WTC11 (cell line): ENCODE data around the gene TCF7L1. TPM values are rescaled to one million over a fixed set of nuclear protein-coding genes. Genes with fewer than 3 reads are reported as not detected.

Source experiments
- ATAC-seq: fragments of 200-7000 bp; cut with Tn5 transposase; 2 replicates; pipeline ENCODE4 v1.10.0; 2021; ENCODE audit warnings: mild to moderate bottlenecking, moderate library complexity
- CTCF ChIA-PET: fragments of 300-600 bp; sonication (Branson Sonifier 250); formaldehyde crosslinking; loops from one replicate; lab custom pipeline; 2021; ENCODE audit warnings: antibody characterized with exemption; lab: Charles Lee
- POLR2A ChIA-PET: fragments of 350-600 bp; sonication (Branson Sonifier 250); formaldehyde crosslinking; loops from one replicate; lab custom pipeline; 2021; ENCODE audit warnings: antibody characterized with exemption; lab: Charles Lee
- DNase-seq: peaks from one replicate; pipeline ENCODE4 v3.0.0; 2021; ENCODE audit warnings: low spot score
- H3K27ac Mint-ChIP-seq: 2 replicates; pipeline ENCODE4 v1.8.0; 2021; ENCODE audit warnings: mixed read lengths
- H3K27me3 Mint-ChIP-seq: 2 replicates; pipeline ENCODE4 v1.8.0; 2021; ENCODE audit warnings: low read depth, mild to moderate bottlenecking, moderate library complexity, mixed read lengths
- H3K36me3 Mint-ChIP-seq: 2 replicates; pipeline ENCODE4 v1.8.0; 2021; ENCODE audit warnings: mixed read lengths
- H3K4me1 Mint-ChIP-seq: 2 replicates; pipeline ENCODE4 v1.8.0; 2022; ENCODE audit warnings: mixed read lengths
- H3K4me3 Mint-ChIP-seq: 2 replicates; pipeline ENCODE4 v1.8.0; 2021; ENCODE audit warnings: mild to moderate bottlenecking, moderate library complexity, mixed read lengths
- H3K9me3 Mint-ChIP-seq: 2 replicates; pipeline ENCODE4 v1.8.0; 2021; ENCODE audit warnings: mixed read lengths
- CBFB ChIP-seq: sonication (generic); formaldehyde crosslinking; IDR thresholded peaks from 2 replicates; pipeline ENCODE4 v1.8.1; 2022; ENCODE audit warnings: mild to moderate bottlenecking, low read depth, missing genetic modification reagents
- EMX1 ChIP-seq: fragments of 250-450 bp; sonication (Bioruptor Pico); IDR thresholded peaks from 2 replicates; pipeline ENCODE4 v1.8.0; 2021; ENCODE audit warnings: mild to moderate bottlenecking
- FOXJ3 ChIP-seq: sonication (generic); formaldehyde crosslinking; IDR thresholded peaks from 2 replicates; pipeline ENCODE4 v1.9.0; 2021; ENCODE audit warnings: missing genetic modification reagents, mild to moderate bottlenecking, borderline replicate concordance
- FOXP1 ChIP-seq: sonication (generic); formaldehyde crosslinking; IDR thresholded peaks from 2 replicates; pipeline ENCODE4 v1.8.0; 2022; ENCODE audit warnings: missing genetic modification reagents, mild to moderate bottlenecking, moderate library complexity, borderline replicate concordance
- JAZF1 ChIP-seq: fragments of 250-450 bp; sonication (Bioruptor Pico); IDR thresholded peaks from 2 replicates; pipeline ENCODE4 v1.9.0; 2021; ENCODE audit warnings: moderate library complexity, mild to moderate bottlenecking, inconsistent platforms
- JUN ChIP-seq: sonication (generic); formaldehyde crosslinking; IDR thresholded peaks from 2 replicates; pipeline ENCODE4 v1.8.0; 2023; ENCODE audit warnings: mild to moderate bottlenecking, missing genetic modification reagents
- MXD4 ChIP-seq: fragments of 250-450 bp; sonication (Bioruptor Pico); IDR thresholded peaks from 2 replicates; pipeline ENCODE4 v1.8.0; 2021; ENCODE audit warnings: mild to moderate bottlenecking, moderate library complexity, borderline replicate concordance
- NFATC4 ChIP-seq: fragments of 250-450 bp; sonication (Bioruptor Pico); IDR thresholded peaks from 2 replicates; pipeline ENCODE4 v1.9.0; 2021; ENCODE audit warnings: mild to moderate bottlenecking
- NR1H2 ChIP-seq: sonication (generic); formaldehyde crosslinking; IDR thresholded peaks from 2 replicates; pipeline ENCODE4 v1.9.0; 2021; ENCODE audit warnings: mild to moderate bottlenecking, moderate library complexity, missing genetic modification reagents
- SMAD4 ChIP-seq: sonication (generic); formaldehyde crosslinking; IDR thresholded peaks from 2 replicates; pipeline ENCODE4 v1.8.0; 2022; ENCODE audit warnings: mild to moderate bottlenecking, missing genetic modification reagents
- ZNF263 ChIP-seq: sonication (generic); formaldehyde crosslinking; IDR thresholded peaks from 2 replicates; pipeline ENCODE4 v1.8.1; 2022; ENCODE audit warnings: low read depth, mild to moderate bottlenecking, moderate library complexity, missing genetic modification reagents
- ZNF416 ChIP-seq: fragments of 250-450 bp; sonication (Bioruptor Pico); IDR thresholded peaks from 2 replicates; pipeline ENCODE4 v1.9.0; 2021; ENCODE audit warnings: mild to moderate bottlenecking, inconsistent platforms
- total RNA-seq: library from RNA; stranded (reverse); gene quantifications from 3 replicates; pipeline ENCODE4 v1.2.3, GENCODE V29; 2021
- TF ChIP-seq, protein P1 (sequence below): fragments of 250-450 bp; sonication (Bioruptor Pico); IDR thresholded peaks from 2 replicates; pipeline ENCODE4 v1.9.0; 2021; ENCODE audit warnings: mild to moderate bottlenecking, borderline replicate concordance
- TF ChIP-seq, protein P2 (sequence below): sonication (generic); formaldehyde crosslinking; IDR thresholded peaks from 2 replicates; pipeline ENCODE4 v1.8.0; 2022; ENCODE audit warnings: mild to moderate bottlenecking, missing genetic modification reagents
- TF ChIP-seq, protein P3 (sequence below): sonication (generic); formaldehyde crosslinking; IDR thresholded peaks from 2 replicates; pipeline ENCODE4 v1.8.0; 2022; ENCODE audit warnings: mild to moderate bottlenecking, missing genetic modification reagents
- TF ChIP-seq, protein P4 (sequence below): sonication (generic); formaldehyde crosslinking; IDR thresholded peaks from 2 replicates; pipeline ENCODE4 v1.8.0; 2022; ENCODE audit warnings: mild to moderate bottlenecking, missing genetic modification reagents
- TF ChIP-seq, protein P5 (sequence below): fragments of 250-450 bp; sonication (Bioruptor Pico); IDR thresholded peaks from 2 replicates; pipeline ENCODE4 v1.9.0; 2021; ENCODE audit warnings: mild to moderate bottlenecking
- TF ChIP-seq, protein P6 (sequence below): sonication (generic); formaldehyde crosslinking; IDR thresholded peaks from 2 replicates; pipeline ENCODE4 v1.8.1; 2022; ENCODE audit warnings: missing genetic modification reagents, borderline replicate concordance
- TF ChIP-seq, protein P7 (sequence below): sonication (generic); formaldehyde crosslinking; IDR thresholded peaks from 2 replicates; pipeline ENCODE4 v1.8.0; 2023; ENCODE audit warnings: mild to moderate bottlenecking, missing genetic modification reagents
- TF ChIP-seq, protein P8 (sequence below): fragments of 250-450 bp; sonication (Bioruptor Pico); IDR thresholded peaks from 2 replicates; pipeline ENCODE4 v1.9.0; 2021; ENCODE audit warnings: mild to moderate bottlenecking
- TF ChIP-seq, protein P9 (sequence below): sonication (generic); formaldehyde crosslinking; conservative IDR thresholded peaks from 2 replicates; pipeline ENCODE4 v1.8.1; 2022; ENCODE audit warnings: mild to moderate bottlenecking, missing genetic modification reagents

The TCF7L1 gene
- total RNA-seq, 1 experiment from 2014 or later: 104 TPM

DNA sequence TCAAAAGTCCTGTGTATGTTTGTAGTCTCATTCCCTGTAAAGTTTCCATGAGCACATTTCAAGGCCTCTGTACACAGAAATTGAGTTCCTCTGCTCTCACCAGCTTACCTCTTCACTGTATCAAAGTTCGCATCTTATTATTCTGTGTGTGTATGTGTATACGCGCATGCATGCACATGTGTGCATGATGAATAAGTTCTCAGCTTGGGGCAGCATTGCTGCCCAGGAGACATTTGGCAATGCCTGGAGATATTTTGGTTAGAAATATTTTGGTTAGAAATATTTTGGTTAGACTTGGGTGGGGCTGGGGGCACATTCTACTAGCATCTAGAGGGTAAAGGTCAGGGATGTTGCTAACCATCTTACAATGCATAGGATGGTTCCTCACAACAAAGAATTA is 23.4 kb downstream of the TCF7L1 start (continued):
- TF ChIP-seq, protein P1, sequence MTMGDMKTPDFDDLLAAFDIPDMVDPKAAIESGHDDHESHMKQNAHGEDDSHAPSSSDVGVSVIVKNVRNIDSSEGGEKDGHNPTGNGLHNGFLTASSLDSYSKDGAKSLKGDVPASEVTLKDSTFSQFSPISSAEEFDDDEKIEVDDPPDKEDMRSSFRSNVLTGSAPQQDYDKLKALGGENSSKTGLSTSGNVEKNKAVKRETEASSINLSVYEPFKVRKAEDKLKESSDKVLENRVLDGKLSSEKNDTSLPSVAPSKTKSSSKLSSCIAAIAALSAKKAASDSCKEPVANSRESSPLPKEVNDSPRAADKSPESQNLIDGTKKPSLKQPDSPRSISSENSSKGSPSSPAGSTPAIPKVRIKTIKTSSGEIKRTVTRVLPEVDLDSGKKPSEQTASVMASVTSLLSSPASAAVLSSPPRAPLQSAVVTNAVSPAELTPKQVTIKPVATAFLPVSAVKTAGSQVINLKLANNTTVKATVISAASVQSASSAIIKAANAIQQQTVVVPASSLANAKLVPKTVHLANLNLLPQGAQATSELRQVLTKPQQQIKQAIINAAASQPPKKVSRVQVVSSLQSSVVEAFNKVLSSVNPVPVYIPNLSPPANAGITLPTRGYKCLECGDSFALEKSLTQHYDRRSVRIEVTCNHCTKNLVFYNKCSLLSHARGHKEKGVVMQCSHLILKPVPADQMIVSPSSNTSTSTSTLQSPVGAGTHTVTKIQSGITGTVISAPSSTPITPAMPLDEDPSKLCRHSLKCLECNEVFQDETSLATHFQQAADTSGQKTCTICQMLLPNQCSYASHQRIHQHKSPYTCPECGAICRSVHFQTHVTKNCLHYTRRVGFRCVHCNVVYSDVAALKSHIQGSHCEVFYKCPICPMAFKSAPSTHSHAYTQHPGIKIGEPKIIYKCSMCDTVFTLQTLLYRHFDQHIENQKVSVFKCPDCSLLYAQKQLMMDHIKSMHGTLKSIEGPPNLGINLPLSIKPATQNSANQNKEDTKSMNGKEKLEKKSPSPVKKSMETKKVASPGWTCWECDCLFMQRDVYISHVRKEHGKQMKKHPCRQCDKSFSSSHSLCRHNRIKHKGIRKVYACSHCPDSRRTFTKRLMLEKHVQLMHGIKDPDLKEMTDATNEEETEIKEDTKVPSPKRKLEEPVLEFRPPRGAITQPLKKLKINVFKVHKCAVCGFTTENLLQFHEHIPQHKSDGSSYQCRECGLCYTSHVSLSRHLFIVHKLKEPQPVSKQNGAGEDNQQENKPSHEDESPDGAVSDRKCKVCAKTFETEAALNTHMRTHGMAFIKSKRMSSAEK: no peak
- TF ChIP-seq, protein P2, sequence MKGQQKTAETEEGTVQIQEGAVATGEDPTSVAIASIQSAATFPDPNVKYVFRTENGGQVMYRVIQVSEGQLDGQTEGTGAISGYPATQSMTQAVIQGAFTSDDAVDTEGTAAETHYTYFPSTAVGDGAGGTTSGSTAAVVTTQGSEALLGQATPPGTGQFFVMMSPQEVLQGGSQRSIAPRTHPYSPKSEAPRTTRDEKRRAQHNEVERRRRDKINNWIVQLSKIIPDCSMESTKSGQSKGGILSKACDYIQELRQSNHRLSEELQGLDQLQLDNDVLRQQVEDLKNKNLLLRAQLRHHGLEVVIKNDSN (CRISPR knock-in tag): no peak
- TF ChIP-seq EMX1 (CRISPR knock-in tag) (no peak), FOXJ3 (no peak), ZNF416 (no peak), SMAD4 (CRISPR knock-in tag) (no peak)
- TF ChIP-seq, protein P3, sequence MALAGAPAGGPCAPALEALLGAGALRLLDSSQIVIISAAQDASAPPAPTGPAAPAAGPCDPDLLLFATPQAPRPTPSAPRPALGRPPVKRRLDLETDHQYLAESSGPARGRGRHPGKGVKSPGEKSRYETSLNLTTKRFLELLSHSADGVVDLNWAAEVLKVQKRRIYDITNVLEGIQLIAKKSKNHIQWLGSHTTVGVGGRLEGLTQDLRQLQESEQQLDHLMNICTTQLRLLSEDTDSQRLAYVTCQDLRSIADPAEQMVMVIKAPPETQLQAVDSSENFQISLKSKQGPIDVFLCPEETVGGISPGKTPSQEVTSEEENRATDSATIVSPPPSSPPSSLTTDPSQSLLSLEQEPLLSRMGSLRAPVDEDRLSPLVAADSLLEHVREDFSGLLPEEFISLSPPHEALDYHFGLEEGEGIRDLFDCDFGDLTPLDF: no peak

DNA sequence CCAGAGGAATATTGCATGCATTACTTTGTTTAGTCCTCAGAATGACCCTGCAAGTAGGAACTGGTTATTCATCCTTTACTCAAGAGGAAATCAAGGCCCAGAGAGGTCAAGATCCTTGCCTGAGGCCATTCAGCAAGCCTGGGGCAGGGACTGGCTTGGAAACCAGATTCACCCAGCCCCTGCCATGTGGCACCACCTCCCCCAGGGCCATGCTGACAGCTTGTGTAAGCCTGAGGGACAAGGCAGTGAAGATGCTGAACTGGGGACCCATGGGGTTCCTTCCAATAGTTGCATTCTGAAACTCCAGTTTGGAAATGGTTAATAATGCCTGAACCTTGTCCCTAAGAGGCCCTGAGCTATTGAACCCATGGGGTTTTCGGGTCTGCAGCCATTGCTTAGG is 24.2 kb downstream of the TCF7L1 start:
- DNase-seq (no peak), ATAC-seq (no peak)
- POLR2A ChIA-PET: no interaction called here
- peaks cover 84% of the 10 kb centered on the region for H3K4me1 Mint-ChIP-seq
- peaks cover 25% of the 10 kb centered on the region for H3K36me3 Mint-ChIP-seq
- H3K27ac Mint-ChIP-seq: peak overlapping the region; percentile 51; the same call in 1 of the 2 replicates
- CTCF ChIA-PET: interaction anchor here (1.0 to 1.6 kb wide), 4 partner anchors 13 to 128 kb away, joined by 3 to 4 read pairs (median 4); no protein-coding TSS in a partner anchor
- no peaks in the 10 kb centered on the region for H3K27me3 Mint-ChIP-seq
- TF ChIP-seq JUN (CRISPR knock-in tag): no peak
- TF ChIP-seq CBFB (CRISPR knock-in tag): no peak
- no peak for TF ChIP-seq JAZF1 (CRISPR knock-in tag)
- TF ChIP-seq, protein P4, sequence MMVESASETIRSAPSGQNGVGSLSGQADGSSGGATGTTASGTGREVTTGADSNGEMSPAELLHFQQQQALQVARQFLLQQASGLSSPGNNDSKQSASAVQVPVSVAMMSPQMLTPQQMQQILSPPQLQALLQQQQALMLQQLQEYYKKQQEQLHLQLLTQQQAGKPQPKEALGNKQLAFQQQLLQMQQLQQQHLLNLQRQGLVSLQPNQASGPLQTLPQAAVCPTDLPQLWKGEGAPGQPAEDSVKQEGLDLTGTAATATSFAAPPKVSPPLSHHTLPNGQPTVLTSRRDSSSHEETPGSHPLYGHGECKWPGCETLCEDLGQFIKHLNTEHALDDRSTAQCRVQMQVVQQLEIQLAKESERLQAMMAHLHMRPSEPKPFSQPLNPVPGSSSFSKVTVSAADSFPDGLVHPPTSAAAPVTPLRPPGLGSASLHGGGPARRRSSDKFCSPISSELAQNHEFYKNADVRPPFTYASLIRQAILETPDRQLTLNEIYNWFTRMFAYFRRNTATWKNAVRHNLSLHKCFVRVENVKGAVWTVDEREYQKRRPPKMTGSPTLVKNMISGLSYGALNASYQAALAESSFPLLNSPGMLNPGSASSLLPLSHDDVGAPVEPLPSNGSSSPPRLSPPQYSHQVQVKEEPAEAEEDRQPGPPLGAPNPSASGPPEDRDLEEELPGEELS: no peak
- TF ChIP-seq, protein P5, sequence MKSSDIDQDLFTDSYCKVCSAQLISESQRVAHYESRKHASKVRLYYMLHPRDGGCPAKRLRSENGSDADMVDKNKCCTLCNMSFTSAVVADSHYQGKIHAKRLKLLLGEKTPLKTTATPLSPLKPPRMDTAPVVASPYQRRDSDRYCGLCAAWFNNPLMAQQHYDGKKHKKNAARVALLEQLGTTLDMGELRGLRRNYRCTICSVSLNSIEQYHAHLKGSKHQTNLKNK (CRISPR knock-in tag): no peak
- TF ChIP-seq, protein P6, sequence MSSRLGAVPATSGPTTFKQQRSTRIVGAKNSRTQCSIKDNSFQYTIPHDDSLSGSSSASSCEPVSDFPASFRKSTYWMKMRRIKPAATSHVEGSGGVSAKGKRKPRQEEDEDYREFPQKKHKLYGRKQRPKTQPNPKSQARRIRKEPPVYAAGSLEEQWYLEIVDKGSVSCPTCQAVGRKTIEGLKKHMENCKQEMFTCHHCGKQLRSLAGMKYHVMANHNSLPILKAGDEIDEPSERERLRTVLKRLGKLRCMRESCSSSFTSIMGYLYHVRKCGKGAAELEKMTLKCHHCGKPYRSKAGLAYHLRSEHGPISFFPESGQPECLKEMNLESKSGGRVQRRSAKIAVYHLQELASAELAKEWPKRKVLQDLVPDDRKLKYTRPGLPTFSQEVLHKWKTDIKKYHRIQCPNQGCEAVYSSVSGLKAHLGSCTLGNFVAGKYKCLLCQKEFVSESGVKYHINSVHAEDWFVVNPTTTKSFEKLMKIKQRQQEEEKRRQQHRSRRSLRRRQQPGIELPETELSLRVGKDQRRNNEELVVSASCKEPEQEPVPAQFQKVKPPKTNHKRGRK (CRISPR knock-in tag): no peak
- TF ChIP-seq SMAD4 (CRISPR knock-in tag): no peak
- TF ChIP-seq, protein P7, sequence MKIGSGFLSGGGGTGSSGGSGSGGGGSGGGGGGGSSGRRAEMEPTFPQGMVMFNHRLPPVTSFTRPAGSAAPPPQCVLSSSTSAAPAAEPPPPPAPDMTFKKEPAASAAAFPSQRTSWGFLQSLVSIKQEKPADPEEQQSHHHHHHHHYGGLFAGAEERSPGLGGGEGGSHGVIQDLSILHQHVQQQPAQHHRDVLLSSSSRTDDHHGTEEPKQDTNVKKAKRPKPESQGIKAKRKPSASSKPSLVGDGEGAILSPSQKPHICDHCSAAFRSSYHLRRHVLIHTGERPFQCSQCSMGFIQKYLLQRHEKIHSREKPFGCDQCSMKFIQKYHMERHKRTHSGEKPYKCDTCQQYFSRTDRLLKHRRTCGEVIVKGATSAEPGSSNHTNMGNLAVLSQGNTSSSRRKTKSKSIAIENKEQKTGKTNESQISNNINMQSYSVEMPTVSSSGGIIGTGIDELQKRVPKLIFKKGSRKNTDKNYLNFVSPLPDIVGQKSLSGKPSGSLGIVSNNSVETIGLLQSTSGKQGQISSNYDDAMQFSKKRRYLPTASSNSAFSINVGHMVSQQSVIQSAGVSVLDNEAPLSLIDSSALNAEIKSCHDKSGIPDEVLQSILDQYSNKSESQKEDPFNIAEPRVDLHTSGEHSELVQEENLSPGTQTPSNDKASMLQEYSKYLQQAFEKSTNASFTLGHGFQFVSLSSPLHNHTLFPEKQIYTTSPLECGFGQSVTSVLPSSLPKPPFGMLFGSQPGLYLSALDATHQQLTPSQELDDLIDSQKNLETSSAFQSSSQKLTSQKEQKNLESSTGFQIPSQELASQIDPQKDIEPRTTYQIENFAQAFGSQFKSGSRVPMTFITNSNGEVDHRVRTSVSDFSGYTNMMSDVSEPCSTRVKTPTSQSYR: no peak
- TF ChIP-seq, protein P8, sequence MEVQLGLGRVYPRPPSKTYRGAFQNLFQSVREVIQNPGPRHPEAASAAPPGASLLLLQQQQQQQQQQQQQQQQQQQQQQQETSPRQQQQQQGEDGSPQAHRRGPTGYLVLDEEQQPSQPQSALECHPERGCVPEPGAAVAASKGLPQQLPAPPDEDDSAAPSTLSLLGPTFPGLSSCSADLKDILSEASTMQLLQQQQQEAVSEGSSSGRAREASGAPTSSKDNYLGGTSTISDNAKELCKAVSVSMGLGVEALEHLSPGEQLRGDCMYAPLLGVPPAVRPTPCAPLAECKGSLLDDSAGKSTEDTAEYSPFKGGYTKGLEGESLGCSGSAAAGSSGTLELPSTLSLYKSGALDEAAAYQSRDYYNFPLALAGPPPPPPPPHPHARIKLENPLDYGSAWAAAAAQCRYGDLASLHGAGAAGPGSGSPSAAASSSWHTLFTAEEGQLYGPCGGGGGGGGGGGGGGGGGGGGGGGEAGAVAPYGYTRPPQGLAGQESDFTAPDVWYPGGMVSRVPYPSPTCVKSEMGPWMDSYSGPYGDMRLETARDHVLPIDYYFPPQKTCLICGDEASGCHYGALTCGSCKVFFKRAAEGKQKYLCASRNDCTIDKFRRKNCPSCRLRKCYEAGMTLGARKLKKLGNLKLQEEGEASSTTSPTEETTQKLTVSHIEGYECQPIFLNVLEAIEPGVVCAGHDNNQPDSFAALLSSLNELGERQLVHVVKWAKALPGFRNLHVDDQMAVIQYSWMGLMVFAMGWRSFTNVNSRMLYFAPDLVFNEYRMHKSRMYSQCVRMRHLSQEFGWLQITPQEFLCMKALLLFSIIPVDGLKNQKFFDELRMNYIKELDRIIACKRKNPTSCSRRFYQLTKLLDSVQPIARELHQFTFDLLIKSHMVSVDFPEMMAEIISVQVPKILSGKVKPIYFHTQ: no peak
- no peak for TF ChIP-seq FOXP1 (CRISPR knock-in tag)
- TF ChIP-seq NFATC4 (CRISPR knock-in tag): no peak
- TF ChIP-seq ZNF263 (CRISPR knock-in tag): no peak
- TF ChIP-seq NR1H2 (CRISPR knock-in tag): no peak
- TF ChIP-seq, protein P9, sequence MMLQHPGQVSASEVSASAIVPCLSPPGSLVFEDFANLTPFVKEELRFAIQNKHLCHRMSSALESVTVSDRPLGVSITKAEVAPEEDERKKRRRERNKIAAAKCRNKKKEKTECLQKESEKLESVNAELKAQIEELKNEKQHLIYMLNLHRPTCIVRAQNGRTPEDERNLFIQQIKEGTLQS (CRISPR knock-in tag): no peak
- no peak for TF ChIP-seq MXD4
- H3K4me3 Mint-ChIP-seq: no peak overlapping the region
- H3K9me3 Mint-ChIP-seq: no peaks in the 10 kb centered on the region
